BLaER1 treated with 17β-estradiol and CSF1 and Interleukin-3, amounts not matched to agents 10 nM and 100 nM (cell line): Measurements from ENCODE around the gene FBXL17.

Experiments
- H3K27ac ChIP-seq, 11 experiments: shearing (Covaris generic); formaldehyde crosslinking; 2 replicates each; pipeline ENCODE4 v1.8.1; 2022
- H3K27me3 ChIP-seq, 11 experiments: shearing (Covaris generic); formaldehyde crosslinking; 2 replicates each; pipeline ENCODE4 v1.8.1; 2022
- H3K36me3 ChIP-seq, 11 experiments: shearing (Covaris generic); formaldehyde crosslinking; 2 replicates each; pipeline ENCODE4 v1.8.1; 2022
- H3K4me1 ChIP-seq, 10 experiments: shearing (Covaris generic); formaldehyde crosslinking; 2 replicates each; pipeline ENCODE4 v1.8.1; 2022
- H3K4me2 ChIP-seq, 11 experiments: shearing (Covaris generic); formaldehyde crosslinking; 2 replicates each; pipeline ENCODE4 v1.8.1; 2022
- H3K4me3 ChIP-seq, 10 experiments: shearing (Covaris generic); formaldehyde crosslinking; 2 replicates each; pipeline ENCODE4 v1.8.1; 2022
- H3K9ac ChIP-seq, 11 experiments: shearing (Covaris generic); formaldehyde crosslinking; 2 replicates each; pipeline ENCODE4 v1.8.1; 2022
- H3K9me3 ChIP-seq, 11 experiments: shearing (Covaris generic); formaldehyde crosslinking; replicated peaks in 1 of 11; 2 replicates each; pipeline ENCODE4 v1.8.1; 2022
- H4K20me1 ChIP-seq, 11 experiments: shearing (Covaris generic); formaldehyde crosslinking; 2 replicates each; pipeline ENCODE4 v1.8.1; 2022
- Cebpa-rat ChIP-seq, 11 experiments: shearing (Covaris generic); IDR thresholded peaks; 2 replicates each; pipeline ENCODE4 v1.8.1; 2022

The FBXL17 gene

DNA sequence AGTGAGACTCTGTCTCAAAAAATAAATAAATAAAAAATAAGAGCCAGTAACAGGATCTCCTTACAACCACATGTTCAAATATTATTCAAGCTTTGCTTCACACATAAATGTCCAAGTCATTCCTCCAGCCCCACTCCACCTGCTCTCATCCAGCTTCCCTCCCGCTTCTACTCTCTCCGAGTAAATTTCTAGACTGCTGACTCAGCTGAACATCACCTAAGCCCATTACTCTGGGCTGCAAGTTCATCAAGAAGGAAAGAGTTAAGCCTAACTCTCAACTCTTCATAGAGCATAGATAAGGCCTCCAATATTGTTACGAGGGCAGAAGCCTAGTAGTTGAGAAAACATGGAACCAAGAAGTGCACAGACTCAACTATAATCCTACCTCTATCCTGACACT is 300.2 kb downstream of the FBXL17 start:
- Histone ChIP-seq H3K27me3 (no peaks in the 10 kb centered on the region), H3K4me1 (no peaks in the 10 kb centered on the region), H3K36me3 (no peaks in the 10 kb centered on the region), H3K27ac (no peak overlapping the region), H3K9me3 (no peaks in the 10 kb centered on the region), H3K4me3 (no peak overlapping the region), H3K4me2 (no peak overlapping the region), H3K9ac (no peak overlapping the region), H4K20me1 (no peaks in the 10 kb centered on the region; a peak in 1 of 22 replicates)
- TF ChIP-seq Cebpa-rat (IDR thresholded peaks at IDR 0.05): no peak

DNA sequence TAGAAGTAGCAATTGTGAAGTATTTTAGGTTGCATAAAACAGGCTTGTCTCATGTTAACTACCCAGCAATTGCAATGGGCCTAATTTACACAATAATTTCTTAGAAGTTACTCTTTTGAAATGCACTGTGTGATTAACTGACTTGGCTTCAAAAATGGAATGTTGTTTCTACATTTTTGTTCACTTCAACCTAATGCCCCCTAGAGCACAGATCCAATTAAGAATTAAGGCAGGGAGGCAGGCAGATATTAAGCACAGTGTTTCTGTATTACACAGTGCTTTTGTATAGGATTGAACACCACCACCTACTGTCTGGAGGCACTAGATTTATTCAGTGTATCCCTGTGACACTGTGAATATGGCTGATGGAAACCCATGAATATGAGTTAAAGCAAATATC is 302.1 kb downstream of the FBXL17 start:
- no peak for TF ChIP-seq Cebpa-rat (IDR thresholded peaks at IDR 0.05)
- no peak overlapping the region for H3K27ac ChIP-seq
- H3K9ac ChIP-seq: no peak overlapping the region
- H3K4me2 ChIP-seq: no peak overlapping the region
- H3K4me3 ChIP-seq: no peak overlapping the region
- H3K4me1 ChIP-seq: no peaks in the 10 kb centered on the region
- no peaks in the 10 kb centered on the region for H3K9me3 ChIP-seq
- H4K20me1 ChIP-seq: no peaks in the 10 kb centered on the region
- no peaks in the 10 kb centered on the region for H3K36me3 ChIP-seq
- no peaks in the 10 kb centered on the region for H3K27me3 ChIP-seq

DNA sequence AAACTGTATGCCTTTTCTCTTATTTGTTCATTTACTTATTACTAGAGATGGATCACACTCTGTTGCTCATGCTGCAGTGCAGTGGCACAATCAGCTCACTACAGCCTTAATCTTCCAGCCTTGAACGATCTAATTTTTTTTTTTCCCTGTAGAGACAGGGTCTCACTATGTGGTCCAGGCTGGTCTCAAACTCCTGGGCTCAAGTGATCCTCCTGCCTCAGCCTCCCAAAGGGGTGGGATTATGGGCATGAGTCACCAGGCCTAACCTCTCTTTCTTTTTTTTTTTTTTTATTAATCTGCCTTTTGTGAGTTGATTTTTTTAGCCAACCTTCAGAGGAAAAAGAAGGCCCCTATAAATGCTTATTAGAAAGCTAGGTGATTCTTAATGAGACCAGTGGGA is 303.0 kb downstream of the FBXL17 start:
- H3K4me3 ChIP-seq: no peak overlapping the region
- H3K9ac ChIP-seq: no peak overlapping the region
- no peak for TF ChIP-seq Cebpa-rat (IDR thresholded peaks at IDR 0.05)
- H3K36me3 ChIP-seq: no peaks in the 10 kb centered on the region
- H3K4me2 ChIP-seq: no peak overlapping the region
- no peaks in the 10 kb centered on the region for H3K27me3 ChIP-seq
- H3K27ac ChIP-seq: no peak overlapping the region
- no peaks in the 10 kb centered on the region for H3K9me3 ChIP-seq
- no peaks in the 10 kb centered on the region for H4K20me1 ChIP-seq
- H3K4me1 ChIP-seq: no peaks in the 10 kb centered on the region

DNA sequence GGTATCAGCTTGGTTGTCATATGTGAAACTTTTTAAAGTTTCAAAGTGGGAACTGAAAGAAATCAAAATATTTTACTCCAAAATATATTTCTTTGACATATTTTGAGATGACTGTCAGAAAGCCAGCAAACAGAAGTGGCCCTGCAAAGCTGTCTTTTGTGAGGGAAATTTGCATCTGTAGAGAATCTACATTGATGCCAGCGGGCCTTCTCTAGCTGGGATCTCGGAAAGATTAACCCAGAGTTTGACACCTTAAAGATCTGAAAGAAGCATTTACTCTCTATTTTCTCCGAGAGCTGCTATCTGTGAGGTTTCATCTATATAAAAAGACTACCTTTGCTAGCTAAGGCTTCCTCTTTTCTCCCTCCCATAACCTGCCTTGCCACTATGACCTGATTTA is 303.6 kb downstream of the FBXL17 start:
- no peaks in the 10 kb centered on the region for H3K9me3 ChIP-seq

DNA sequence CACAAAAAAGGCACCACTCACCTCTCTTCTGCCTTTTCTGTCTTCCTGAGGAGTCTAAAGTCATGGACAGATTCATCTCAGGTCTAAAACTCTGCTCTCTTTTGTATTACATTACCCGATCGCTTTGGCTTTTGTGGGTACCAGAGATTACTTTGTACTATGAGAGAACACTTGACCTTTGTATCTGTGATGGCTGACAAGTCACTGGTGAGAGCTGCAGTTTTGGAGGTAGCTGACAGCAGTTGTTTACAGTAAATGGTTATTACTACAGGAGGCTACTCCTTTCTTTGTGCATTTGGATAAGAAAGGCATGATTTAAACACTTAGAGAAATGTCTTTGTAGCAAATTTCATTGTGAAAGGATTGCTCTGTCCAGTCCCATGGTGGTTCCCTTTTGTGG is 307.3 kb downstream of the FBXL17 start:
- no peak overlapping the region for H3K27ac ChIP-seq
- no peak overlapping the region for H3K9ac ChIP-seq
- H3K4me1 ChIP-seq: no peaks in the 10 kb centered on the region
- no peaks in the 10 kb centered on the region for H3K36me3 ChIP-seq
- H4K20me1 ChIP-seq: no peaks in the 10 kb centered on the region
- H3K4me3 ChIP-seq: no peak overlapping the region
- no peaks in the 10 kb centered on the region for H3K9me3 ChIP-seq
- no peaks in the 10 kb centered on the region for H3K27me3 ChIP-seq
- no peak overlapping the region for H3K4me2 ChIP-seq
- no peak for TF ChIP-seq Cebpa-rat (IDR thresholded peaks at IDR 0.05)

More for the DNA sequence above, 303.6 kb downstream of the FBXL17 start:
- H3K36me3 ChIP-seq: no peaks in the 10 kb centered on the region
- H3K27ac ChIP-seq: no peak overlapping the region
- H3K4me1 ChIP-seq: no peaks in the 10 kb centered on the region
- no peak for TF ChIP-seq Cebpa-rat (IDR thresholded peaks at IDR 0.05)
- no peak overlapping the region for H3K9ac ChIP-seq
- H3K4me2 ChIP-seq: no peak overlapping the region
- no peaks in the 10 kb centered on the region for H3K27me3 ChIP-seq
- H3K4me3 ChIP-seq: no peak overlapping the region
- no peaks in the 10 kb centered on the region for H4K20me1 ChIP-seq

DNA sequence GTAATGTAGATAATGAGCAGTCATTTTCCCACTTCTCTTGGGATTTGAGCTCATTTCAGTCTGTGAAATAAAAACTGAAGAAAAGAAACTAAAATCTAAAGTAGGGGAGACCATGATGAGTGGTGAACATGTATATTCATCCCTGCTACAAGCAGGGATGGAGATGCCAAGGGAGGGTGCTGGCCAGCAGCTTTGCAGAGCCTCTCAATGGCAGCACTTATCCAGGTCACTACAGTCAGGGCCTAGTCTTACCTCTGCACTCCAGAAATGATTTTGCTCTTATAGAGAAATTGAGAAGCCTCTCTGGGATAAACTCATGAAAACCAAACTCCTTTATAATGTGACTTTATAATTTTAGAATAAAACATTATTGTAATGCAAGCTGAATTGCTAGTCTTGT is 317.6 kb downstream of the FBXL17 start:
- H3K4me3 ChIP-seq: no peak overlapping the region
- peaks cover 0 to 6% (median 0%) of the 10 kb centered on the region in 10 experiments; a peak in 2 of 20 replicates for H3K4me1 ChIP-seq
- H3K36me3 ChIP-seq: no peaks in the 10 kb centered on the region
- H3K27me3 ChIP-seq: no peaks in the 10 kb centered on the region
- H4K20me1 ChIP-seq: no peaks in the 10 kb centered on the region
- H3K4me2 ChIP-seq: no peak overlapping the region
- H3K9ac ChIP-seq: no peak overlapping the region
- TF ChIP-seq Cebpa-rat (IDR thresholded peaks at IDR 0.05): no peak
- no peak overlapping the region for H3K27ac ChIP-seq
- H3K9me3 ChIP-seq: no peaks in the 10 kb centered on the region

DNA sequence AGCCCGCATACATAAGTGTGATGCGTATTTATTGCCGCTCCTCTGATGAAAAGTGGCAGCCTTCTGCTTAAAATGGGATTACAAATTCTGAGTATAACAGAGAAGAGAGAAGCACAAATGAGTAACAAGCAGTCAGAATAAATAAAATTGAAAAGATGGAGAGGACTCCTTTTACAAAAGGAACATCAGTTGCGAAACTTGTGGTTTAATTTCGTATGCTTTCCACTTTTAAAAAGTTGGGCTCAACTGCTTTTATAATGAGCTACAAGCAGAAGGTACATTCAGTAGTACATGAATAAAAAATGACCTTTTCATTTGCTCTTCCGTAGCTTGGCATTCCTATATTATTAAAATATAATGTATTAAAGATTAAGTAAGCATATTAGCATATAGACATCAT is 320.0 kb downstream of the FBXL17 start:
- Histone ChIP-seq H3K9me3 (no peaks in the 10 kb centered on the region), H4K20me1 (no peaks in the 10 kb centered on the region), H3K4me2 (no peak overlapping the region), H3K27me3 (no peaks in the 10 kb centered on the region), H3K4me1 (peaks cover 0 to 6% (median 0%) of the 10 kb centered on the region in 10 experiments; a peak in 2 of 20 replicates), H3K36me3 (no peaks in the 10 kb centered on the region), H3K9ac (no peak overlapping the region), H3K27ac (no peak overlapping the region), H3K4me3 (no peak overlapping the region)
- TF ChIP-seq Cebpa-rat (IDR thresholded peaks at IDR 0.05): no peak

DNA sequence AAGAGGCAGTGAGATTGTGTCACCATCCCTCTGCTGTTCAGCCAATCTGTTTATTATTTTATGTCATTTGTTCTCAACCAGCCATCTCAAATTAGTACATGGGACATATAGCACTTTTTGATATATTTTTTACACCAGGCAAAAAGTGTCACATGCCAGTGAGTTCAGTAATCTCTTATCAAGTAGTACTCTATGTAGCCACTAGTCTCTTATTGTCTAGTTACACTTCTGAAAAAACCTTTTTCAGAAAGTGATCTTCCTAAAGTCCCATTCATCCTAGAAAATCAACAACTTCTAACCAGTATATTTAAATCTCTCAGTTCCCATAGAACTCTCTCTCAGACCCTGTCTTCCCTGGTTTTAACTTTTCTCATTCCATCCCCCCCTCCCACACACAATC is 321.6 kb downstream of the FBXL17 start:
- Histone ChIP-seq H3K27me3 (no peaks in the 10 kb centered on the region), H3K4me3 (no peak overlapping the region), H3K9ac (no peak overlapping the region), H3K9me3 (no peaks in the 10 kb centered on the region), H3K4me1 (peaks cover 0 to 6% (median 0%) of the 10 kb centered on the region in 10 experiments; a peak in 2 of 20 replicates), H4K20me1 (no peaks in the 10 kb centered on the region), H3K27ac (no peak overlapping the region), H3K36me3 (no peaks in the 10 kb centered on the region), H3K4me2 (no peak overlapping the region)
- TF ChIP-seq Cebpa-rat (IDR thresholded peaks at IDR 0.05): no peak

DNA sequence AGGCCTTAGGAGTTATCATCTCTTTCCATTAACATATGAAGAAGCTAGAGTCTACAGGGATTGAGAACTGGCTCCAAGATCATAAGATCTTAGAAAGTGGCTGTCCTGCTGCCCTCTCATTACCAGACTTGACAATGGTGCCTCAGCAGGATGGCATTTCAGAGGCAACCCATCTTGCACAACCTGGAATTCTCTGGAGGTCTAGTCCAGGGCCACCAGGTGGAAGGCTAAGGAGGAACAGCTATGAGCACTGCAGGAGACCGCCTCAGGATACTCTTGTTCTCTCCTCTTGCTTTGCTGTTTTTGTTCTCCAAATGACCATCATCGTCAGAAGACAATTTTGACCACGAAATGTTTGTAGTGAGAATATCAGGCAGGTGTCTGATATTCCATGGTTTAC is 322.6 kb downstream of the FBXL17 start:
- H3K4me2 ChIP-seq: no peak overlapping the region
- peaks cover 0 to 6% (median 0%) of the 10 kb centered on the region in 10 experiments; a peak in 2 of 20 replicates for H3K4me1 ChIP-seq
- no peak overlapping the region for H3K27ac ChIP-seq
- peaks cover 0 to 3% (median 0%) of the 10 kb centered on the region in 11 experiments; a peak in 1 of 22 replicates for H3K36me3 ChIP-seq
- H3K27me3 ChIP-seq: no peaks in the 10 kb centered on the region
- no peak overlapping the region for H3K4me3 ChIP-seq
- H3K9me3 ChIP-seq: peaks cover 0 to 2% (median 0%) of the 10 kb centered on the region in 11 experiments; a peak in 3 of 22 replicates
- no peaks in the 10 kb centered on the region for H4K20me1 ChIP-seq
- no peak overlapping the region for H3K9ac ChIP-seq
- no peak for TF ChIP-seq Cebpa-rat (IDR thresholded peaks at IDR 0.05)

DNA sequence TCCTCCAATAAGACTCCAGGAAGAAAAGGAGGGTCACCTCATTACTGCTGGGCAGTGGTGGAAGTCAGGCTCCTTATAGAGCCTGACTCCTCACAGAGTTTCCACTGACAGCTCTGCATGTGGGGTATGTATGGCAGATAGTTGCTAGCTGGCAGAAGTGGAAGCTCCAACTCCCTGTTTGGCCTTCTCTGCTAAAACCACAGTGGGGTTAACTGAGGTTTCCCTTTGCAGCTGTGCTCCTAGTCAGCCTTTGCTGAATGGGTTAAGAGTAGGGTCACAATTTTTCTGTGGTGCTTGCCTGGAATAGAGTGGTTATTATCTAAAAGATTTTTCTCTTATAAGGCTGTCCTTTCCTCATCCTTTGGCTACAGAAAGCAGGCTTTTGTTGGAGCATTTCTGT is 327.5 kb downstream of the FBXL17 start:
- peaks cover 8 to 42% (median 19%) of the 10 kb centered on the region in 11 experiments; a peak in 21 of 22 replicates for H3K9me3 ChIP-seq
- no peaks in the 10 kb centered on the region for H3K27me3 ChIP-seq
- no peak overlapping the region for H3K9ac ChIP-seq
- no peaks in the 10 kb centered on the region for H3K4me1 ChIP-seq
- H3K27ac ChIP-seq: no peak overlapping the region
- no peak overlapping the region for H3K4me2 ChIP-seq
- no peak overlapping the region for H3K4me3 ChIP-seq
- H3K36me3 ChIP-seq: peaks cover 0 to 14% (median 0%) of the 10 kb centered on the region in 11 experiments; a peak in 2 of 22 replicates
- no peak for TF ChIP-seq Cebpa-rat (IDR thresholded peaks at IDR 0.05)
- H4K20me1 ChIP-seq: no peaks in the 10 kb centered on the region
